NCI-H2227 (cell line): ENCODE measurements around the gene FITM1.

ENCODE experiments used
- DNase-seq: peaks from one replicate; lab custom pipeline; 2025; ENCODE audit not compliant: unreplicated experiment; lab: John Stamatoyannopoulos, UW

Gene FITM1

DNA sequence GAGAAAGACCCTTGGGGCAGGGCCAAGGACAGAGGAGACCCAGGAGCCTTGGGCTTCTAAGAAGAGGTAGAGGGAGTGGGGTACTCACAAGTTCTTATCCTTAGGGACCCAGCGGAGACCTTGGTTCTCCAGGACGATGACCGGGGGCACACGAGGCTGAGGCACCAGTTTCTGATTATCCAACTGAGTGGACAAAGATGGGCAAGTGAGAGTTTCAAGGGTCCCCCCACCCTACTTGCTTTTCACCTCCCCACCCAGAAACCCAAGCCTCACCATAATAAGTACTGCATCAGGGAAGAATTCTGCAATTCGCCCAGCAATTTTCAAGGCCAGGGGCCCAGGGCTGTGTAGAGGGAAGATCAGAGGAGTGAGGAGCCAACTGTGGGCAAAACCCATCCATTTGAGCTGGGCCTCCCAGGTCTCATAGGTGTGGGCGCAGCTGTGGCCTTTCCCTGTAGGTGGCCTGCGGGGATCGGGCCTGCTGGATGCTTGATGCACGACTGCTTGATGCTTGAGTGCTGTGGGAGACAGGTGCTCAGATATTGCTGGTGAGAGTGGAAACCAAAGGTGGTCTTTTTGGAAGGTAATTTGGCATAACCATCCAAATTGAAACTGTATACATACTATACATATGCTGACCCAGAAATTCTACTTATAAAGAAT lies 8.9 kb downstream of the FITM1 start:
- DNase-seq, result no peak

DNA sequence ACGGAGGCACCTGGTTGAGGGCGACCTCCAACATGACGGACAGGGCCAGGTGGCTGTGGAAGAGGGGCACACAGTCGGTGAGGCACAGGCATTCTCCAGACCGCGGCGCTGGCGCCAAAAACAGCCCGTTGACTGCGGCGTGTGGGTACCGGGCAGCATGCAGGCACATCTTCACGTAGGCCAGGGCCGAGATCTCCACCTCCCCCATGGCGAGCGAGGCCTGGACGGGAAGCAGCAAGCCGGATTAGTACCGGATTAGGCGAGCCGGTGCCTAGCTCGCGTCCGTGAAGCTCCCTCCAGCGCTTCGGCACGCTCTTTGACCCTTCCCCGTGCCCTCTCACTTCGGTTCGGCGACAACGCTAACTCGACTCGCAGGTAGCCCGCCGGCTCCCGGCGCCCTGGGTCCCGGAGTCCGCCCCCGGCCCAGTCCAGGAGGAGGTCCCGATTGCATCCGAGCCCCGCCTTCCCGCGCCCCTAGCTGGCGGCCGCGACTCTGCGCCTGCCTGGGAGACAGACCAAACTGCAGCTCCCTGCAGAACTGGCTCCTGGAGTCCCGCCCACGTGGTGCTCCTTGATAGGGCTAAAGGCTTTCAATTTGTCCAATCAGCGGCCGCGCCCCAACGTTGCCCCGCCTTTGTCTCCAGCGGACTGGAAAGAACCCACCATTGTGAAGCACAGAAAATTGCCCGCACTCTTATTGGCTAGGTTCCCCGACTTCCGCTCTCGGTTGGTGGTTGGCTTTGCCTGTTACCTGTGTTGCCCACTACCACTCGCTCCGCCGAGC lies 10.8 kb downstream of the FITM1 start, which contains the start of gene EMC9:
Gene EMC9, minus strand, starts transcription at position 495 of the 784 bp plus-strand sequence. Its CDS starts 287 bp downstream, at position 208.
- peak; percentile 99 for DNase-seq

DNA sequence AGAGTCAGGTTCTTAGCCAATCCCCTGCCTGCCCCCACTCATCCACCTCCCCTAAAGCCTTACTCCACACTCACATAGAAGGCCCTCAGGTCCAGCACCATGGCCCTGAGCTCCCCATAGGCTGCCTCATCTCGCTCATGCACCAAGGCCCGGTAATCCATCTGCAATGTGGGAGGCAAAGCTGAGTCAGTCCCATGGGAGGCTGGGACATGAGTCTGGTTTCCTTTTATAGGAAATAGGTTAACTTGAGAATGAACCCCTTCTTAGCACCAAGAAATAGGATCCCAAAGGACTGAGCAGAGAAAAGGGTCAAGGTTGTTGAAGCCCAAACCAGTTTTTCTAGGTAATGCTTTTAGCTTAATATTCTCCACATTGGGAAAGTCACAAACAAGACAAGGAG lies 13.1 kb downstream of the FITM1 start:
- no peak for DNase-seq

DNA sequence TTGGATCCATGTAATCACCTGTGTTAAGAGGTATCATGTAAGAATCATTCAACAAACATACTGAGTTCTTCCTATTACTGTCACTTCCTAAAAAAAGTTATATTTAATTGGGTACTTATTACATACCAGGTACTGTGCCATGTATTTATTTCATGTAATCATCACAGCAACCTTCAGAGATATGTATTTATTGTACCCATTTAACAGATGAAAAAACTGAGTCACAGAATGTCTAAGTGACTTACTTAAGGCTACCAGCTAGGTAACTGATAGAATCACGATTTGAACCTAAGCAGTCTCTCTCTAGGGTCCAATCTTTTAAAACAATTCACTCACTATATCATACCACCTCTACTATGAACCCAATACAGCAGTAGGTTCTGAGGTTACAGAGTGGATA lies 14.0 kb downstream of the FITM1 start:
- no peak for DNase-seq

GRCh38 chr14:24145219-24145618 lies 14.8 kb downstream of the FITM1 start:
- no peak for DNase-seq

DNA sequence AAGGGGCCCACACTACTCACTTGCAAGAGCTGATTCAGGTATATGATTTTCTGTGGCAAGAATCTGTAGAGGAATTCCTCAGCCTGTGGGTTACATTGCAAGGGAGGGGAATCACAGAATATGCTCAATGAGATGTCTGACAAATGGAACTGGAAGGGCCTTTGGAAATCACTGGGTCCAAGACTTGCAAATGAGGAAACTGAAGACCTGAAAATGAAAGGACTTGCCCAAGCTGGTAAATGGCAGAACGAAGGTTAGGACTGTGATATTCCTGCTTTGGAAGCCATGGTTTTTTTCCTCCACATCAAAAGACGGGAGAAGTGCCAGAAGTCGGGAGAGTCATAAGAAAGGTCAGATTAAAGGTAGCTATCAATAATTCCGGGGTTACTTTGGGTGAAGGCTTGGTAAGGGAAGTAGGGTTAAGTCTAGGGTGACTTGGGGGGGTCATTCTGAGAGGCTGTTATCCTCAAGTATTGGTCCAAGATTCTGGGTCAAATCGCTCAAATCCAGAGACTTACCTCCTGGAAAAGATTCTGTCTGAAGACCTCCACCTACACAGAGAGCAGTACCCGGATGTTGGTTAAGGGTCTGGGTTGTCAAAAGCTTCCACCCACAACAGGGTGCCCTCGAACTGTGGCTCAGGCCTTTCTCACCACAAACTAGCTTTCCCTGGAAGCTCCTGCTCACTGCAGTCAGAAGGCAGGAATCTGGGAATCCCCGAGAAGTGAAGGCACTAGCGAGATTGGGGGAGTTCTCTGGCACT lies 15.4 kb downstream of the FITM1 start:
- DNase-seq, result peak; percentile 61

GRCh38 chr14:24146453-24146977 lies 16.1 kb downstream of the FITM1 start, which contains the start of gene PSME2:
Gene PSME2, minus strand, starts transcription at chr14:24146610. Its CDS starts 29 bp downstream, at chr14:24146581.
- DNase-seq, result peak; percentile 98

- peak; percentile 97 for DNase-seq
Observed at GRCh38 chr14:24146978-24147760, 16.7 kb downstream of the FITM1 start, which contains the start of gene RNF31. Gene RNF31, plus strand, starts transcription at chr14:24147498. Its CDS starts 201 bp downstream, at chr14:24147699.

DNA sequence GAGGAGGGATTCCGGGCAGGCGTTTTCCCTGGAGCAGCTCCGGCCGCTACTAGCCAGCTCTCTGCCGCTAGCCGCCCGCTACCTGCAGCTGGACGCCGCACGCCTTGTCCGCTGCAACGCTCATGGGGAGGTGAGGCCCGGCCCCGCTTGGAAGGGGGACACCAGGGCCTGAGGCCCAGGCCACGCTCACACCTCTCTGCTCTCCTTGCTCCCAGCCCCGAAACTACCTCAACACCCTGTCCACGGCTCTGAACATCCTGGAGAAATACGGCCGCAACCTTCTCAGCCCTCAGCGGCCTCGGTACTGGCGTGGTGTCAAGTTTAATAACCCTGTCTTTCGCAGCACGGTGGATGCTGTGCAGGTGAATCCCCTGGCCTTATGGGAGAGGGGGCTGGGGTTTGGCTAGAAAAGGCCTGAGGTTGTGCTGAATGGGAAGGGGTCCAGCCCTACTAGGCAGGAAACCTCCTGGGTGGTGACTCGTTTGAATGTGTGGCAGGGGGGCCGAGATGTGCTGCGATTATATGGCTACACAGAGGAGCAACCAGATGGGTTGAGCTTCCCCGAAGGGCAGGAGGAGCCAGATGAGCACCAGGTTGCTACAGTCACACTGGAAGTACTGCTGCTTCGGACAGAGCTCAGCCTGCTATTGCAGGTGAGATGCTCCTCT lies 17.4 kb downstream of the FITM1 start:
- DNase-seq, result peak; percentile 36

DNA sequence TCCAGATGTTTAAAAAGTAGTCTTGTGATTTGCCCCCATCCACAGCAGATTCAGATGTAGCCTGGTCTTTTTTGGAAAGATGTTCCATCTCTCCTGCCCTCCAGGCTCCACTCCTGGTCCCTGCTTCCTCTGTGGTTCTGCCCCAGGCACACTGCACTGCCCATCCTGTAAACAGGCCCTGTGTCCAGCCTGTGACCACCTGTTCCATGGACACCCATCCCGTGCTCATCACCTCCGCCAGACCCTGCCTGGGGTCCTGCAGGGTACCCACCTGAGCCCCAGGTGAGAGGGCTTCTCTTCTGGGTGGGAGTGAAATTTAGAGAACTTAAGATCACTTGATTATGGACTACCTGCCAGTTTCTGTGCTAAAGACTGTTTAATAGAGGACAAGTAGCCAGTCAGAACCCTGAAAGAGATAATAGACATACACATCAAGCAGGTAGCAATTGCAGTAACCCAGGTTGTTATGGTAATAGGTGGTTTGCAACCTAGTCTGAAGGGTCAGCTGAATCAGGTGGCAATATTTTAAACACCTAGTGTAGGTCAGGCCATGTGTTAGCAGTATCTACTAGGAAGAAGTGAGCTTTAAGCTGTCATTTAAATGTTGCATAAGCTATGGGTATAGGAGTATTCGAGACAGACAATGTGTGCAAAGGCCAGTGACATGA lies 19.0 kb downstream of the FITM1 start:
- no peak for DNase-seq

- no peak for DNase-seq
Observed at GRCh38 chr14:24150061-24150460, 19.6 kb downstream of the FITM1 start.

DNA sequence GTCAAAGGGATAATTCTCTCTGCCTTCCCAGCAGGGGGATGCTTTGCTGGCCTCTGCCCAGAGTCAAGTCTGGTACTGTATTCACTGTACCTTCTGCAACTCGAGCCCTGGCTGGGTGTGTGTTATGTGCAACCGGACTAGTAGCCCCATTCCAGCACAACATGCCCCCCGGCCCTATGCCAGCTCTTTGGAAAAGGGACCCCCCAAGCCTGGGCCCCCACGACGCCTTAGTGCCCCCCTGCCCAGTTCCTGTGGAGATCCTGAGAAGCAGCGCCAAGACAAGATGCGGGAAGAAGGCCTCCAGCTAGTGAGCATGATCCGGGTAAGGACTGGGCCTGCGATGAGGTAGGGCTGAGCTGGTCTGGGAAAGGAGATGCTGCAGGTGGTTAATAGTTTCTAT lies 20.1 kb downstream of the FITM1 start:
- no peak for DNase-seq

GRCh38 chr14:24150993-24151392 lies 20.5 kb downstream of the FITM1 start:
- no peak for DNase-seq

DNA sequence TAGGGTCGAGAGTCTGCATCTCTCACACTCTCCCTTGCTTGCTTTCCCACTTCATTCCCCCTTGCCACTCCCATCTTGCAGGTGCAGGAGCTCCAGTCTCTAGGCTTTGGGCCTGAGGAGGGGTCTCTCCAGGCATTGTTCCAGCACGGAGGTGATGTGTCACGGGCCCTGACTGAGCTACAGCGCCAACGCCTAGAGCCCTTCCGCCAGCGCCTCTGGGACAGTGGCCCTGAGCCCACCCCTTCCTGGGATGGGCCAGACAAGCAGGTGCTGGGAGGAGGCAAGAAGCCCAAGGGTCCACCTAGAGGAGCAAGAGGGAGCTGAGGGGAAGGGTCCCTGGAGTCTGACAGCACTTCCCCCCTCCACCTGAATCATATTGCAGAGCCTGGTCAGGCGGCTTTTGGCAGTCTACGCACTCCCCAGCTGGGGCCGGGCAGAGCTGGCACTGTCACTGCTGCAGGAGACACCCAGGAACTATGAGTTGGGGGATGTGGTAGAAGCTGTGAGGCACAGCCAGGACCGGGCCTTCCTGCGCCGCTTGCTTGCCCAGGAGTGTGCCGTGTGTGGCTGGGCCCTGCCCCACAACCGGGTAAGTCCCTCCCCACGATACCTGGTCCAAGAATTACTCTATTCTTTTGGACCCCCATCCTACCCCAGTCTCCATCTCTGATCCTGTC lies 21.1 kb downstream of the FITM1 start:
- no peak for DNase-seq

DNA sequence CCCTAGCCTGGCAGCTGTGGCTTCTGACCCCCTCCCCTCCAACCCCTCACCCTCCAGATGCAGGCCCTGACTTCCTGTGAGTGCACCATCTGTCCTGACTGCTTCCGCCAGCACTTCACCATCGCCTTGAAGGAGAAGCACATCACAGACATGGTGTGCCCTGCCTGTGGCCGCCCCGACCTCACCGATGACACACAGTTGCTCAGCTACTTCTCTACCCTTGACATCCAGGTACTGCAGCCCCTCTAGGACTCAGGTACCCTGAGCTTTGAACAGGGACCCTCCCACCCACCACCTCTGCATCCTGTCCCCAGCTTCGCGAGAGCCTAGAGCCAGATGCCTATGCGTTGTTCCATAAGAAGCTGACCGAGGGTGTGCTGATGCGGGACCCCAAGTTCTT lies 24.6 kb downstream of the FITM1 start:
- no peak for DNase-seq

GRCh38 chr14:24156840-24157239 lies 26.4 kb downstream of the FITM1 start:
- no peak for DNase-seq

DNA sequence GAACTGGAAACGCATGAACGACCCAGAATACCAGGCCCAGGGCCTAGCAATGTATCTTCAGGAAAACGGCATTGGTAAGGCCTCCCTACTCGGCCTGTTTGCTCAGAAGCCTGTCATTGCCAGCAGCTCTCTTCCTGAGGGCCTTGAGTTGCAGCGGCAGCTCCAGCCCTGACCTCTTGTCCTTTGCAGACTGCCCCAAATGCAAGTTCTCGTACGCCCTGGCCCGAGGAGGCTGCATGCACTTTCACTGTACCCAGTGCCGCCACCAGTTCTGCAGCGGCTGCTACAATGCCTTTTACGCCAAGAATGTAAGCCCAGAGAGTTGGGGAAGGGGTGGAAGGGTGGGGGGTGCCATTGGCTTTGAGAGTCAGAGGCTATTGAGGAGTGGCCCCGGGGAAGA lies 26.9 kb downstream of the FITM1 start:
- DNase-seq, result no peak

GRCh38 chr14:24159777-24160498 lies 29.5 kb downstream of the FITM1 start:
- no peak for DNase-seq
